Measurements from ENCODE around the gene PLEKHH2. TPM values are rescaled to one million over a fixed set of nuclear protein-coding genes. Genes with fewer than 3 reads are reported as not detected.

The PLEKHH2 gene
- total and polyA plus RNA-seq, 2 of the 13 experiments (the other 11 are each of a cell fraction or from before 2014, with no cell fraction given): 1.1 to 3.0 TPM

- Histone ChIP-seq H3K79me2 (ENCODE audit: insufficient read depth, low read length) (no peaks in the 10 kb centered on the region), H3K27ac (ENCODE audit: extremely low read length, insufficient read depth, low read length) (no peak overlapping the region), H4K20me1 (ENCODE audit: insufficient read depth, low read length) (no peaks in the 10 kb centered on the region), H3K4me3 (replicated peaks in 1 of 3; ENCODE audit: insufficient read depth in 1 of 3, low read depth in 2 of 3, low read length in 3 of 3) (no peak overlapping the region), H2AFZ (ENCODE audit: low read length) (no peak overlapping the region), H3K27me3 (ENCODE audit: control insufficient read depth in 1 of 2, insufficient read depth in 2 of 2, low read length in 2 of 2) (no peaks in the 10 kb centered on the region), H3K4me2 (ENCODE audit: low read depth, low read length) (no peak overlapping the region), H3K9ac (ENCODE audit: insufficient read depth, low read depth, low read length) (no peak overlapping the region), H3K4me1 (ENCODE audit: insufficient read depth, low read length) (peaks cover 10% of the 10 kb centered on the region), H3K36me3 (replicated peaks in 1 of 2; ENCODE audit: control insufficient read depth in 1 of 2, insufficient read depth in 2 of 2, low read length in 2 of 2) (peaks cover 0 to 2% of the 10 kb centered on the region in 2 experiments; a peak in 2 of 5 replicates), H3K9me3 (ENCODE audit: low read length) (no peaks in the 10 kb centered on the region)
- TF ChIP-seq, protein P1, sequence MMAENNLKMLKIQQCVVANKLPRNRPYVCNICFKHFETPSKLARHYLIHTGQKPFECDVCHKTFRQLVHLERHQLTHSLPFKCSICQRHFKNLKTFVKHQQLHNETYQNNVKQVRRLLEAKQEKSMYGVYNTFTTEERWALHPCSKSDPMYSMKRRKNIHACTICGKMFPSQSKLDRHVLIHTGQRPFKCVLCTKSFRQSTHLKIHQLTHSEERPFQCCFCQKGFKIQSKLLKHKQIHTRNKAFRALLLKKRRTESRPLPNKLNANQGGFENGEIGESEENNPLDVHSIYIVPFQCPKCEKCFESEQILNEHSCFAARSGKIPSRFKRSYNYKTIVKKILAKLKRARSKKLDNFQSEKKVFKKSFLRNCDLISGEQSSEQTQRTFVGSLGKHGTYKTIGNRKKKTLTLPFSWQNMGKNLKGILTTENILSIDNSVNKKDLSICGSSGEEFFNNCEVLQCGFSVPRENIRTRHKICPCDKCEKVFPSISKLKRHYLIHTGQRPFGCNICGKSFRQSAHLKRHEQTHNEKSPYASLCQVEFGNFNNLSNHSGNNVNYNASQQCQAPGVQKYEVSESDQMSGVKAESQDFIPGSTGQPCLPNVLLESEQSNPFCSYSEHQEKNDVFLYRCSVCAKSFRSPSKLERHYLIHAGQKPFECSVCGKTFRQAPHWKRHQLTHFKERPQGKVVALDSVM (CRISPR knock-in tag; IDR thresholded peaks at IDR 0.05): peak; percentile 76
- peak; percentile 60; the same call in 1 of the 2 replicates for TF ChIP-seq ZNF121 (CRISPR knock-in tag; IDR thresholded peaks at IDR 0.05)
- TF ChIP-seq PHF20 (CRISPR knock-in tag; IDR thresholded peaks at IDR 0.05): no peak
- WGBS (ENCODE audit: low lambda C conversion rate): 100% methylated on average over 1 of the region's 1 CpG
- ATAC-seq: no peak
- no TSS peak for BruUV-seq (replicated peaks)
- DNase-seq (ENCODE audit: low spot score): no peak
- in situ Hi-C loops (cut with HindIII; ENCODE audit: extremely low pct_ligation_motif_present, low pct_unique_long_range_greater_than_20kb) (no loop called here), intact Hi-C loops (cut with micrococcal nuclease; ENCODE audit: unreplicated experiment) (no loop called here)
- FAIRE-seq: no peak
- POLR2A ChIA-PET: no interaction called here
- CTCF ChIA-PET (ENCODE audit: low intra/inter-chr PET ratio, low total read pairs): no interaction called here
Measured at GRCh38 chr2:43788646-43789045, 151.6 kb downstream of the PLEKHH2 start.

DNA sequence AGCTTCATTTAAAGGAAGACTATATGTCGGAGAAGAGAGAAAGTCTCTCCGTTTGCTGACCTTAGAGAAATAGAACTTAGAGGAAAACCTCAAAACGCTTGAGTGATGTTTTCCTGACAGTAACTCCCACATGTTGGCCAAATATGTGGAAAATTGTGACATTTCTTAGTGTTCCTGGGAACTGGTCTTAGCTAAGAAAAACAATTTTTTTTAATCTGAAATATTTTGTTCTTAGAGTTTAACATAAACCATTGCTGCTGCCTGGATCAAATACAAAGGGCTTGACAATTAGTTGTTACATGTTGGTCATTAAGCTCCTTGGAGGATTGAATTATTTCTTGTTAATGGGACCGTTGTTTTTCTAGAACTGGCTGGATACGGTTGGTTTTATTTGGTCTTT, 153.1 kb downstream of the PLEKHH2 start:
- H3K9me3 ChIP-seq (ENCODE audit: low read length): no peaks in the 10 kb centered on the region
- peaks cover 10% of the 10 kb centered on the region for H3K4me1 ChIP-seq (ENCODE audit: insufficient read depth, low read length)
- H2AFZ ChIP-seq (ENCODE audit: low read length): no peak overlapping the region
- CTCF ChIA-PET (ENCODE audit: low intra/inter-chr PET ratio, low total read pairs): no interaction called here
- no peaks in the 10 kb centered on the region for H4K20me1 ChIP-seq (ENCODE audit: insufficient read depth, low read length)
- FAIRE-seq (no peak), ATAC-seq (no peak), DNase-seq (ENCODE audit: low spot score) (no peak)
- H3K4me2 ChIP-seq (ENCODE audit: low read depth, low read length): no peak overlapping the region
- BruUV-seq (replicated peaks): no TSS peak
- 93% methylated on average over 5 of the region's 5 CpGs for WGBS (ENCODE audit: low lambda C conversion rate)
- H3K79me2 ChIP-seq (ENCODE audit: insufficient read depth, low read length): no peaks in the 10 kb centered on the region
- H3K27ac ChIP-seq (ENCODE audit: extremely low read length, insufficient read depth, low read length): no peak overlapping the region
- POLR2A ChIA-PET: interaction anchor here (1.4 kb wide), 1 partner anchor 49 kb away, joined by 3 read pairs; the partner anchor contains the start of gene ABCG8
- no peak overlapping the region for H3K9ac ChIP-seq (ENCODE audit: insufficient read depth, low read depth, low read length)
- no peak overlapping the region for H3K4me3 ChIP-seq (replicated peaks in 1 of 3; ENCODE audit: insufficient read depth in 1 of 3, low read depth in 2 of 3, low read length in 3 of 3)
- in situ Hi-C loops (cut with HindIII; ENCODE audit: extremely low pct_ligation_motif_present, low pct_unique_long_range_greater_than_20kb) (no loop called here), intact Hi-C loops (cut with micrococcal nuclease; ENCODE audit: unreplicated experiment) (no loop called here)
- H3K27me3 ChIP-seq (ENCODE audit: control insufficient read depth in 1 of 2, insufficient read depth in 2 of 2, low read length in 2 of 2): no peaks in the 10 kb centered on the region
- H3K36me3 ChIP-seq (replicated peaks in 1 of 2; ENCODE audit: control insufficient read depth in 1 of 2, insufficient read depth in 2 of 2, low read length in 2 of 2): peaks cover 0 to 2% of the 10 kb centered on the region in 2 experiments; a peak in 2 of 5 replicates
- TF ChIP-seq ZFP91 (CRISPR knock-in tag; IDR thresholded peaks at IDR 0.05; ENCODE audit: borderline replicate concordance) (no peak), ZNF652 (CRISPR knock-in tag; IDR thresholded peaks at IDR 0.05; ENCODE audit: borderline replicate concordance, low read depth) (no peak), KMT2B (CRISPR knock-in tag; IDR thresholded peaks at IDR 0.05) (no peak), SOX13 (IDR thresholded peaks at IDR 0.05) (no peak), SOX13 (CRISPR knock-in tag; conservative IDR thresholded peaks at IDR 0.05 in 1 of 2, IDR thresholded peaks at IDR 0.05 in 1 of 2) (no peak), FOXK2 (IDR thresholded peaks at IDR 0.05) (no peak), SNRNP70 (IDR thresholded peaks at IDR 0.05; ENCODE audit: low read depth, low read length) (no peak)
